WTC11 (cell line): ENCODE data around the gene NTMT1. TPM values are rescaled to one million over a fixed set of nuclear protein-coding genes. Genes with fewer than 3 reads are reported as not detected.

ENCODE experiments used
- ATAC-seq: fragments of 200-7000 bp; cut with Tn5 transposase; 2 replicates; pipeline ENCODE4 v1.10.0; 2021; ENCODE audit warnings: mild to moderate bottlenecking, moderate library complexity
- CTCF ChIA-PET: fragments of 300-600 bp; sonication (Branson Sonifier 250); formaldehyde crosslinking; loops from one replicate; lab custom pipeline; 2021; ENCODE audit warnings: antibody characterized with exemption; lab: Charles Lee
- POLR2A ChIA-PET: fragments of 350-600 bp; sonication (Branson Sonifier 250); formaldehyde crosslinking; loops from one replicate; lab custom pipeline; 2021; ENCODE audit warnings: antibody characterized with exemption; lab: Charles Lee
- DNase-seq: peaks from one replicate; pipeline ENCODE4 v3.0.0; 2021; ENCODE audit warnings: low spot score
- H3K27ac Mint-ChIP-seq: 2 replicates; pipeline ENCODE4 v1.8.0; 2021; ENCODE audit warnings: mixed read lengths
- H3K27me3 Mint-ChIP-seq: 2 replicates; pipeline ENCODE4 v1.8.0; 2021; ENCODE audit warnings: low read depth, mild to moderate bottlenecking, moderate library complexity, mixed read lengths
- H3K36me3 Mint-ChIP-seq: 2 replicates; pipeline ENCODE4 v1.8.0; 2021; ENCODE audit warnings: mixed read lengths
- H3K4me1 Mint-ChIP-seq: 2 replicates; pipeline ENCODE4 v1.8.0; 2022; ENCODE audit warnings: mixed read lengths
- H3K4me3 Mint-ChIP-seq: 2 replicates; pipeline ENCODE4 v1.8.0; 2021; ENCODE audit warnings: mild to moderate bottlenecking, moderate library complexity, mixed read lengths
- H3K9me3 Mint-ChIP-seq: 2 replicates; pipeline ENCODE4 v1.8.0; 2021; ENCODE audit warnings: mixed read lengths
- ATF2 ChIP-seq: sonication (generic); formaldehyde crosslinking; IDR thresholded peaks from 2 replicates; pipeline ENCODE4 v1.8.1; 2022; ENCODE audit warnings: low read depth, missing genetic modification reagents, borderline replicate concordance
- CREM ChIP-seq: sonication (generic); formaldehyde crosslinking; IDR thresholded peaks from 2 replicates; pipeline ENCODE4 v1.8.1; 2022; ENCODE audit warnings: mild to moderate bottlenecking, missing genetic modification reagents, moderate library complexity
- E2F5 ChIP-seq: sonication (generic); formaldehyde crosslinking; IDR thresholded peaks from 2 replicates; pipeline ENCODE4 v1.8.1; 2022; ENCODE audit warnings: mild to moderate bottlenecking, moderate library complexity, missing genetic modification reagents
- EMX1 ChIP-seq: fragments of 250-450 bp; sonication (Bioruptor Pico); IDR thresholded peaks from 2 replicates; pipeline ENCODE4 v1.8.0; 2021; ENCODE audit warnings: mild to moderate bottlenecking
- FOXJ3 ChIP-seq: sonication (generic); formaldehyde crosslinking; IDR thresholded peaks from 2 replicates; pipeline ENCODE4 v1.9.0; 2021; ENCODE audit warnings: missing genetic modification reagents, mild to moderate bottlenecking, borderline replicate concordance
- FOXK1 ChIP-seq: sonication (generic); formaldehyde crosslinking; IDR thresholded peaks from 2 replicates; pipeline ENCODE4 v1.8.0; 2022; ENCODE audit warnings: mild to moderate bottlenecking, moderate library complexity, missing genetic modification reagents
- HMGXB4 ChIP-seq: sonication (generic); formaldehyde crosslinking; IDR thresholded peaks from 2 replicates; pipeline ENCODE4 v1.8.1; 2023; ENCODE audit warnings: mild to moderate bottlenecking, moderate library complexity, missing genetic modification reagents
- IRF1 ChIP-seq: sonication (generic); formaldehyde crosslinking; IDR thresholded peaks from 2 replicates; pipeline ENCODE4 v1.8.0; 2023; ENCODE audit warnings: missing genetic modification reagents
- MYBL2 ChIP-seq: sonication (generic); formaldehyde crosslinking; IDR thresholded peaks from 2 replicates; pipeline ENCODE4 v1.8.1; 2023; ENCODE audit warnings: mild to moderate bottlenecking, moderate library complexity, missing genetic modification reagents
- NFYB ChIP-seq: sonication (generic); formaldehyde crosslinking; conservative IDR thresholded peaks from 2 replicates; pipeline ENCODE4 v1.8.0; 2022; ENCODE audit warnings: low read depth, missing genetic modification reagents
- NR1H2 ChIP-seq: sonication (generic); formaldehyde crosslinking; IDR thresholded peaks from 2 replicates; pipeline ENCODE4 v1.9.0; 2021; ENCODE audit warnings: mild to moderate bottlenecking, moderate library complexity, missing genetic modification reagents
- NR2C2 ChIP-seq: sonication (generic); formaldehyde crosslinking; IDR thresholded peaks from 2 replicates; pipeline ENCODE4 v1.8.0; 2022; ENCODE audit warnings: mild to moderate bottlenecking, missing genetic modification reagents
- OVOL2 ChIP-seq: fragments of 250-450 bp; sonication (Bioruptor Pico); IDR thresholded peaks from 2 replicates; pipeline ENCODE4 v1.9.0; 2021; ENCODE audit warnings: mild to moderate bottlenecking, borderline replicate concordance
- STAT6 ChIP-seq: sonication (generic); formaldehyde crosslinking; conservative IDR thresholded peaks from 2 replicates; pipeline ENCODE4 v1.8.1; 2023; ENCODE audit warnings: mild to moderate bottlenecking, low read depth, missing genetic modification reagents, moderate library complexity
- TEAD4 ChIP-seq: sonication (generic); formaldehyde crosslinking; IDR thresholded peaks from 2 replicates; pipeline ENCODE4 v1.8.0; 2022; ENCODE audit warnings: mild to moderate bottlenecking, missing genetic modification reagents
- USF1 ChIP-seq: sonication (generic); formaldehyde crosslinking; IDR thresholded peaks from 2 replicates; pipeline ENCODE4 v1.8.0; 2022; ENCODE audit warnings: mild to moderate bottlenecking, missing genetic modification reagents
- ZMAT4 ChIP-seq: fragments of 250-450 bp; sonication (Bioruptor Pico); IDR thresholded peaks from 2 replicates; pipeline ENCODE4 v1.9.0; 2021; ENCODE audit warnings: mild to moderate bottlenecking
- ZNF396 ChIP-seq: fragments of 250-450 bp; sonication (Bioruptor Pico); IDR thresholded peaks from 2 replicates; pipeline ENCODE4 v1.8.0; 2021; ENCODE audit warnings: mild to moderate bottlenecking, moderate library complexity, borderline replicate concordance
- total RNA-seq: library from RNA; stranded (reverse); gene quantifications from 3 replicates; pipeline ENCODE4 v1.2.3, GENCODE V29; 2021

The NTMT1 gene
- total RNA-seq, 1 experiment from 2014 or later: 71.1 TPM

GRCh38 chr9:129673602-129674001 lies 47.6 kb downstream of the NTMT1 start:
- H3K4me3 Mint-ChIP-seq: no peak overlapping the region
- H3K9me3 Mint-ChIP-seq: no peaks in the 10 kb centered on the region
- no peaks in the 10 kb centered on the region; the same call in 1 of the 2 replicates for H3K27me3 Mint-ChIP-seq
- peaks cover 23% of the 10 kb centered on the region for H3K4me1 Mint-ChIP-seq
- CTCF ChIA-PET: interaction anchor here (2.5 kb wide), 1 partner anchor 47 kb away, joined by 7 read pairs; no protein-coding TSS in a partner anchor
- ATAC-seq (no peak), DNase-seq (no peak)
- TF ChIP-seq E2F5 (CRISPR knock-in tag) (no peak), EMX1 (CRISPR knock-in tag) (no peak), FOXJ3 (CRISPR knock-in tag) (no peak), ZMAT4 (CRISPR knock-in tag) (no peak), FOXK1 (CRISPR knock-in tag) (no peak), NR2C2 (CRISPR knock-in tag) (no peak), NFYB (no peak), OVOL2 (CRISPR knock-in tag) (no peak), MYBL2 (CRISPR knock-in tag) (no peak), USF1 (CRISPR knock-in tag) (no peak), NR1H2 (CRISPR knock-in tag) (no peak), IRF1 (CRISPR knock-in tag) (no peak), ATF2 (CRISPR knock-in tag) (no peak), TEAD4 (no peak), ZNF396 (no peak), STAT6 (CRISPR knock-in tag) (no peak), HMGXB4 (CRISPR knock-in tag) (no peak), CREM (CRISPR knock-in tag) (no peak)
- no peaks in the 10 kb centered on the region for H3K36me3 Mint-ChIP-seq
- POLR2A ChIA-PET: no interaction called here
- peak overlapping the region; percentile 23; the same call in 1 of the 2 replicates for H3K27ac Mint-ChIP-seq
